NT2/D1 (cell line): ENCODE data around the gene G3BP2.

ENCODE experiments used
- SUZ12 ChIP-seq: IDR thresholded peaks from 2 replicates; pipeline ENCODE4 v1.6.1; 2011; ENCODE audit not compliant: insufficient read length, insufficient read depth; ENCODE audit errors: extremely low read depth
- YY1 ChIP-seq: IDR thresholded peaks from 2 replicates; pipeline ENCODE4 v1.6.1; 2011; ENCODE audit not compliant: insufficient read length, insufficient read depth
- ZNF274 ChIP-seq: IDR thresholded peaks from 2 replicates; pipeline ENCODE4 v1.6.1; 2011; ENCODE audit warnings: mild to moderate bottlenecking, low read depth, low read length

GRCh38 chr4:75653845-75654503 lies 19.2 kb downstream of the G3BP2 start:
- TF ChIP-seq YY1 = no peak
- no peak for TF ChIP-seq ZNF274
- no peak for TF ChIP-seq SUZ12
